ENCODE data around the gene BMPR1A.

DNA sequence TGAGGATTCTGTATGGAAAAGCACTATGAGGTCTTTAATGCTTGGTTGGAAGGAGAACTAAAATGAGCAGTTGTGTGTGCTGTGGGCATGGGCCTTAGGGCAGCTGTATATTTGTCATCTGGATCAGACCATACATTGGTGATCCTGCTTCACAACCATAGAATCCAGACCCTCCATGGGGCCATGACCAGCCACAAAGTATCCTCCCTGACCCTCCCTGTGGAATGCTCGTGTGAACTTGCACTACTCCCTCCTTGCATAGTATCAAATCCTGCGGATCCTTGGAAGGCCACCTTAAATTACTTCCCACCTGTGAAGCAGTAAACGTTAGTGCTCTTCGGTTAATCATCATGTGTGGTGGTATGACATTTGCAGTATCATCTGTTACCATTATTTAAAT is 67.1 kb downstream of the BMPR1A start:
- TF ChIP-seq, protein P1, sequence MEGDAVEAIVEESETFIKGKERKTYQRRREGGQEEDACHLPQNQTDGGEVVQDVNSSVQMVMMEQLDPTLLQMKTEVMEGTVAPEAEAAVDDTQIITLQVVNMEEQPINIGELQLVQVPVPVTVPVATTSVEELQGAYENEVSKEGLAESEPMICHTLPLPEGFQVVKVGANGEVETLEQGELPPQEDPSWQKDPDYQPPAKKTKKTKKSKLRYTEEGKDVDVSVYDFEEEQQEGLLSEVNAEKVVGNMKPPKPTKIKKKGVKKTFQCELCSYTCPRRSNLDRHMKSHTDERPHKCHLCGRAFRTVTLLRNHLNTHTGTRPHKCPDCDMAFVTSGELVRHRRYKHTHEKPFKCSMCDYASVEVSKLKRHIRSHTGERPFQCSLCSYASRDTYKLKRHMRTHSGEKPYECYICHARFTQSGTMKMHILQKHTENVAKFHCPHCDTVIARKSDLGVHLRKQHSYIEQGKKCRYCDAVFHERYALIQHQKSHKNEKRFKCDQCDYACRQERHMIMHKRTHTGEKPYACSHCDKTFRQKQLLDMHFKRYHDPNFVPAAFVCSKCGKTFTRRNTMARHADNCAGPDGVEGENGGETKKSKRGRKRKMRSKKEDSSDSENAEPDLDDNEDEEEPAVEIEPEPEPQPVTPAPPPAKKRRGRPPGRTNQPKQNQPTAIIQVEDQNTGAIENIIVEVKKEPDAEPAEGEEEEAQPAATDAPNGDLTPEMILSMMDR (IDR thresholded peaks at IDR 0.05): no peak
- no peak for TF ChIP-seq POLR2A (IDR thresholded peaks at IDR 0.05)

Data from body of pancreas (tissue), 4 donors.